Measurements from ENCODE around the gene SORBS2. TPM values are rescaled to one million over a fixed set of nuclear protein-coding genes. Genes with fewer than 3 reads are reported as not detected.

SORBS2 gene
- polyA plus RNA-seq, 2 of the 4 experiments (the other 2 are of a cell fraction): 0.23 to 0.90 TPM

DNA sequence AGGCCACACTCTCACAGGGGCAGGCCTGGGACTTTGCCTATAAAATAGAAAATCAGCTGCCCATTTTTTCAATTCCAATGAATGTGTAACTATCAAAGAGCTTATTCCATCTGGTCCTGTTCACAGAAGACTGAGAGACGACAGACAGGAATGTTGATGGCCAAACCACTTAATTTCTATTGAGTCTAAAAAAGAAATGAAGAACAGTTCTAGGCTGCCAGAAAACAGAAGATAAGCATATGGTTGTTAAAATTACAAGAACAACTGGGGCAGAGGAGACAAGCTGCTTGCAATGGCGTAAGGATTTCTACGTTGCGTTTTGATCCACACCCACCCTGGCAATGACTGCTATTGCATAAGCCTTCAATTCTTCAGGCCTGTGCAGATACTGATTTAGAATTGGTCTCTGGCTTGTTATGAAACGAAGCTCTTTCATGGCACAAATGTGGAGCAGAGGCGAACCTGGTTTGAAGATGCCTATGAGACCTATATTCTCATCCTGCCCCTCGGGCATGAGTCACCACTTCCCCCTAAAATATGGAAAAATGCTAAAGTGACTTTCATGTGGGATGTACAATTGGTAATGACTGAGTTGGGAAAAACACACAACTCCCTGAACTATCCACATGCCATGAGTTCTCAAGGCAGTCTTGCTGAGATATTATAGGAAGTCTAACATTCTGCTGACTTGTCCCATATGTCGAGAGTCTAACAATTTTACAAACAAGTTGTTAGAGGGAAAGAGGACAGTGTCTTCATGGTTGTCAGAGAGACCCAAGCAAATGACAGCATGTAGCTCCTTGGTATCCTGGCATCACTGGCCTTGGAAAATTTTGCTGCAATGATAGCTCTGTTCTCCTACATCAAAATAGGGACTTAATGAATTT lies 37.9 kb upstream of the SORBS2 start:
- Histone ChIP-seq H3K4me2 (no peak overlapping the region), H3K9me3 (no peaks in the 10 kb centered on the region), H3K4me3 (no peak overlapping the region), H3K4me1 (peaks cover 15% of the 10 kb centered on the region), H3K27ac (no peak overlapping the region)
- TF ChIP-seq, protein P1, sequence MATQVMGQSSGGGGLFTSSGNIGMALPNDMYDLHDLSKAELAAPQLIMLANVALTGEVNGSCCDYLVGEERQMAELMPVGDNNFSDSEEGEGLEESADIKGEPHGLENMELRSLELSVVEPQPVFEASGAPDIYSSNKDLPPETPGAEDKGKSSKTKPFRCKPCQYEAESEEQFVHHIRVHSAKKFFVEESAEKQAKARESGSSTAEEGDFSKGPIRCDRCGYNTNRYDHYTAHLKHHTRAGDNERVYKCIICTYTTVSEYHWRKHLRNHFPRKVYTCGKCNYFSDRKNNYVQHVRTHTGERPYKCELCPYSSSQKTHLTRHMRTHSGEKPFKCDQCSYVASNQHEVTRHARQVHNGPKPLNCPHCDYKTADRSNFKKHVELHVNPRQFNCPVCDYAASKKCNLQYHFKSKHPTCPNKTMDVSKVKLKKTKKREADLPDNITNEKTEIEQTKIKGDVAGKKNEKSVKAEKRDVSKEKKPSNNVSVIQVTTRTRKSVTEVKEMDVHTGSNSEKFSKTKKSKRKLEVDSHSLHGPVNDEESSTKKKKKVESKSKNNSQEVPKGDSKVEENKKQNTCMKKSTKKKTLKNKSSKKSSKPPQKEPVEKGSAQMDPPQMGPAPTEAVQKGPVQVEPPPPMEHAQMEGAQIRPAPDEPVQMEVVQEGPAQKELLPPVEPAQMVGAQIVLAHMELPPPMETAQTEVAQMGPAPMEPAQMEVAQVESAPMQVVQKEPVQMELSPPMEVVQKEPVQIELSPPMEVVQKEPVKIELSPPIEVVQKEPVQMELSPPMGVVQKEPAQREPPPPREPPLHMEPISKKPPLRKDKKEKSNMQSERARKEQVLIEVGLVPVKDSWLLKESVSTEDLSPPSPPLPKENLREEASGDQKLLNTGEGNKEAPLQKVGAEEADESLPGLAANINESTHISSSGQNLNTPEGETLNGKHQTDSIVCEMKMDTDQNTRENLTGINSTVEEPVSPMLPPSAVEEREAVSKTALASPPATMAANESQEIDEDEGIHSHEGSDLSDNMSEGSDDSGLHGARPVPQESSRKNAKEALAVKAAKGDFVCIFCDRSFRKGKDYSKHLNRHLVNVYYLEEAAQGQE (IDR thresholded peaks at IDR 0.05): no peak
- TF ChIP-seq NR3C1 (IDR thresholded peaks at IDR 0.05): no peak
- no peak for TF ChIP-seq TP53 (CRISPR knock-in tag; IDR thresholded peaks at IDR 0.05)
- TF ChIP-seq JUNB (IDR thresholded peaks at IDR 0.05): no peak
- no peak for TF ChIP-seq ZNF302 (CRISPR knock-in tag; IDR thresholded peaks at IDR 0.05)
- TF ChIP-seq RNF2 (IDR thresholded peaks at IDR 0.05; ENCODE audit: borderline replicate concordance, low read depth): no peak
- TF ChIP-seq ESRRA (IDR thresholded peaks at IDR 0.05; ENCODE audit: borderline replicate concordance, low read length): no peak
- no peak for TF ChIP-seq EP300 (IDR thresholded peaks at IDR 0.05)
- TF ChIP-seq POLR2A (IDR thresholded peaks at IDR 0.05; ENCODE audit: low read length): no peak
- TF ChIP-seq JUN (IDR thresholded peaks at IDR 0.05): no peak
- TF ChIP-seq PHF8 (IDR thresholded peaks at IDR 0.05; ENCODE audit: borderline replicate concordance, low read depth): no peak
- TF ChIP-seq NPAS2 (CRISPR knock-in tag; IDR thresholded peaks at IDR 0.05; ENCODE audit: borderline replicate concordance): no peak
- no peak for FAIRE-seq
- no peak for DNase-seq (ENCODE audit: low read depth in 1 of 2, low spot score in 1 of 2)
- ATAC-seq: no peak
- POLR2A ChIA-PET: no interaction called here
- CTCF ChIA-PET: no interaction called here
- 84% methylated on average over 7 of the region's 8 CpGs for WGBS (ENCODE audit: missing lambda C conversion rate)

DNA sequence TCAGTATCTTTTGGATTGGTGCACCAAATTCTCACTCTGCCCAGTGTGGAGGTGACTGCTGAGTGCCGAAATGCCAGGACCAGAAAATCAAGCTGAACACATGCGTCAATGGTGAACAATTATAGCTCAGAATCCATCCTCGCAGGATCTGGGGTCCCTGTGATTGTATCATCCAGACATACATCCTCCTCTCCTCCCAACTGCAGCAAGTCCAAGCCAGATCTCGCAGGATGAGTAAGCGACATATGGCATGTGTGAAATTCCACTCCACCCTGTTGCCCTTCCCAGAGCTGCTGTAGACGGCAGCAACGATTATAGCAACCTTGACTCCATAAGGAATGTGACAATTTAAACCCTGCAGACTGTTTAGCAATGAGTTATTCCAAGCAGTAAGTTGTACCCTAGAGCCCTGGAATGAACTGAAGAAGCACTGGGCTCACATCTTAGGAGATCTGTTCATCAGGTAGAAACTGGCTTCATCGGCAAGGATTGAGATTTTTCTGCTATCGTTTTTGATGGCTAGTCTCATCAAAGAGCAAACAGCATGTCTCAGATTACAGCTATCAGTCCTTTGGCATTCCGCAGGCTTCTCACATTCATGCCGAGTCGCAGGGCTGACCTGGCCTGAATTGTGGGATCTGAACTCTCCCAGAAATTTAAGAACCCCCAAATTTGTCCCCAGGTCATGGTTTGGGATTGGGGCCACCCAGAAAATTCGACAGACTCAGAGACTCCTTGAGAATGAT lies 35.5 kb upstream of the SORBS2 start:
- 32% methylated on average over 13 of the region's 13 CpGs for WGBS (ENCODE audit: missing lambda C conversion rate)
- Histone ChIP-seq H3K9me3 (no peaks in the 10 kb centered on the region), H3K4me2 (peak overlapping the region; percentile 50), H3K4me3 (no peak overlapping the region), H3K27ac (peak overlapping the region; percentile 60 to 70), H3K4me1 (peaks cover 15% of the 10 kb centered on the region)
- CTCF ChIA-PET: no interaction called here
- FAIRE-seq (no peak), ATAC-seq (peak; percentile 94 to 95), DNase-seq (ENCODE audit: low read depth in 1 of 2, low spot score in 1 of 2) (peak; percentile 38 to 77)
- POLR2A ChIA-PET: no interaction called here
- TF ChIP-seq RAD21 (conservative IDR thresholded peaks at IDR 0.05 in 1 of 2, IDR thresholded peaks at IDR 0.05 in 1 of 2) (0 out of 5 replicates have a peak, but pooled peaks of 1 of the 2 experiments have one; percentile 2), RARB (CRISPR knock-in tag; IDR thresholded peaks at IDR 0.05) (no peak), GATA3 (IDR thresholded peaks at IDR 0.05; ENCODE audit: borderline replicate concordance) (peak; percentile 58; the same call in 1 of the 2 replicates), FOSL2 (IDR thresholded peaks at IDR 0.05) (no peak), FOSL2 (CRISPR knock-in tag; IDR thresholded peaks at IDR 0.05) (peak; percentile 40), E2F6 (IDR thresholded peaks at IDR 0.05; ENCODE audit: borderline replicate concordance, low read depth) (peak; percentile 54; the same call in 1 of the 2 replicates), ZNF302 (CRISPR knock-in tag; IDR thresholded peaks at IDR 0.05) (no peak)
- TF ChIP-seq, protein P2, sequence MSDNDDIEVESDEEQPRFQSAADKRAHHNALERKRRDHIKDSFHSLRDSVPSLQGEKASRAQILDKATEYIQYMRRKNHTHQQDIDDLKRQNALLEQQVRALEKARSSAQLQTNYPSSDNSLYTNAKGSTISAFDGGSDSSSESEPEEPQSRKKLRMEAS (IDR thresholded peaks at IDR 0.05): peak; percentile 63; the same call in 1 of the 2 replicates
